GM23338 (cell line): Measurements from ENCODE around the gene TSKS. TPM values are rescaled to one million over a fixed set of nuclear protein-coding genes. Genes with fewer than 3 reads are reported as not detected.

Experiments used
- ATAC-seq: fragments of 200-7000 bp; cut with Tn5 transposase; 3 replicates; pipeline ENCODE4 v1.9.1; 2020
- DNase-seq: peaks from one replicate; pipeline ENCODE4 v3.0.0-alpha.2; 2015; ENCODE audit warnings: low spot score
- H2AFZ ChIP-seq: fragments of 200-600 bp; sonication (generic); 2 replicates; pipeline ENCODE4 v1.8.0; 2016; ENCODE audit warnings: antibody characterized with exemption, mild to moderate bottlenecking, moderate library complexity
- H3F3A ChIP-seq: fragments of 200-600 bp; sonication (generic); replicated peaks from 2 replicates; pipeline ENCODE4 v1.8.0; 2017; ENCODE audit warnings: antibody characterized with exemption, mixed run types, low read depth
- H3K27ac ChIP-seq: fragments of 200-600 bp; sonication (generic); 2 replicates; pipeline ENCODE4 v1.6.1; 2016; ENCODE audit warnings: low read depth
- H3K27me3 ChIP-seq: fragments of 200-600 bp; sonication (generic); 2 replicates; pipeline ENCODE4 v1.8.0; 2016; ENCODE audit warnings: mild to moderate bottlenecking, mixed run types, moderate library complexity; ENCODE audit not compliant: insufficient read depth
- H3K36me3 ChIP-seq: fragments of 200-600 bp; sonication (generic); 2 replicates; pipeline ENCODE4 v1.8.0; 2016; ENCODE audit warnings: mild to moderate bottlenecking; ENCODE audit not compliant: insufficient read depth
- H3K4me1 ChIP-seq: fragments of 200-600 bp; sonication (generic); 2 replicates; pipeline ENCODE4 v1.8.0; 2016; ENCODE audit warnings: mild to moderate bottlenecking, moderate library complexity; ENCODE audit not compliant: insufficient read depth
- H3K4me2 ChIP-seq: fragments of 200-600 bp; sonication (generic); 2 replicates; pipeline ENCODE4 v1.7.1; 2017; ENCODE audit warnings: mixed run types
- H3K4me3 ChIP-seq: fragments of 200-600 bp; sonication (generic); 2 replicates; pipeline ENCODE4 v1.6.1; 2016; ENCODE audit warnings: mixed run types
- H3K79me2 ChIP-seq: fragments of 200-600 bp; sonication (generic); replicated peaks from 2 replicates; pipeline ENCODE4 v1.8.0; 2017; ENCODE audit warnings: mild to moderate bottlenecking; ENCODE audit not compliant: insufficient read depth
- H3K9me2 ChIP-seq: fragments of 200-600 bp; sonication (generic); 2 replicates; pipeline ENCODE4 v1.8.0; 2017; ENCODE audit not compliant: insufficient read depth
- H4K20me1 ChIP-seq: fragments of 200-600 bp; sonication (generic); replicated peaks from 2 replicates; pipeline ENCODE4 v1.8.0; 2017; ENCODE audit warnings: mild to moderate bottlenecking; ENCODE audit not compliant: insufficient read depth
- H3K27ac Mint-ChIP-seq: 2 replicates; pipeline ENCODE4 v1.8.0; 2020; ENCODE audit warnings: inconsistent platforms, mild to moderate bottlenecking, moderate library complexity, mixed read lengths
- H3K27me3 Mint-ChIP-seq: 3 replicates; pipeline ENCODE4 v1.8.0; 2022; ENCODE audit warnings: low read depth, mild to moderate bottlenecking, moderate library complexity, mixed read lengths, inconsistent platforms; ENCODE audit not compliant: insufficient read depth, poor library complexity
- H3K36me3 Mint-ChIP-seq: 3 replicates; pipeline ENCODE4 v1.8.0; 2021; ENCODE audit warnings: low read depth, mild to moderate bottlenecking, inconsistent platforms, moderate library complexity, mixed read lengths
- H3K4me1 Mint-ChIP-seq: 3 replicates; pipeline ENCODE4 v1.8.0; 2020; ENCODE audit warnings: mild to moderate bottlenecking, inconsistent platforms, mixed read lengths
- H3K4me3 Mint-ChIP-seq: 3 replicates; pipeline ENCODE4 v1.8.0; 2021; ENCODE audit warnings: moderate library complexity, mild to moderate bottlenecking, inconsistent platforms, mixed read lengths
- H3K9me3 Mint-ChIP-seq: 3 replicates; pipeline ENCODE4 v1.8.0; 2020; ENCODE audit warnings: moderate library complexity, mild to moderate bottlenecking, inconsistent platforms, mixed read lengths
- CTCF ChIP-seq, 2 experiments: fragments of 200-600 bp in 1 of 2; sonication (generic) in 1 of 2; conservative IDR thresholded peaks; 2 replicates each; pipeline versions ENCODE4 v1.5.1 to v1.6.1; 2016 to 2017; ENCODE audit warnings: antibody characterized with exemption in 2 of 2, low read depth in 2 of 2, mild to moderate bottlenecking in 2 of 2, moderate library complexity in 1 of 2
- ETS1 ChIP-seq: IDR thresholded peaks from 2 replicates; pipeline ENCODE4 v1.6.1; 2016; ENCODE audit warnings: antibody characterized with exemption
- EZH2 ChIP-seq: fragments of 200-600 bp; sonication (generic); IDR thresholded peaks from one replicate; pipeline ENCODE4 v1.8.0; 2017; ENCODE audit warnings: antibody characterized with exemption, mild to moderate bottlenecking, low read depth; ENCODE audit not compliant: unreplicated experiment
- EZH2phosphoT487 ChIP-seq: fragments of 200-600 bp; sonication (generic); IDR thresholded peaks from one replicate; pipeline ENCODE4 v1.8.1; 2018; ENCODE audit warnings: antibody characterized with exemption; ENCODE audit not compliant: unreplicated experiment
- JUNB ChIP-seq: IDR thresholded peaks from one replicate; pipeline ENCODE4 v1.6.1; 2016; ENCODE audit warnings: antibody characterized with exemption; ENCODE audit not compliant: unreplicated experiment
- NANOG ChIP-seq: IDR thresholded peaks from 2 replicates; pipeline ENCODE4 v1.6.1; 2016; ENCODE audit warnings: antibody characterized with exemption, borderline replicate concordance
- POLR2AphosphoS5 ChIP-seq: IDR thresholded peaks from 2 replicates; pipeline ENCODE4 v1.6.1; 2016; ENCODE audit warnings: antibody characterized with exemption, low read depth
- REST ChIP-seq: IDR thresholded peaks from one replicate; pipeline ENCODE4 v1.6.1; 2018; ENCODE audit warnings: antibody characterized with exemption; ENCODE audit not compliant: unreplicated experiment
- STAT1 ChIP-seq: IDR thresholded peaks from one replicate; pipeline ENCODE4 v1.6.1; 2016; ENCODE audit warnings: antibody characterized with exemption; ENCODE audit not compliant: unreplicated experiment
- ZNF114 ChIP-seq: fragments of 250-450 bp; sonication (Bioruptor Pico); IDR thresholded peaks from 2 replicates; pipeline ENCODE4 v1.5.0; 2020; ENCODE audit warnings: mild to moderate bottlenecking, moderate library complexity
- polyA plus RNA-seq: library from polyadenylated mRNA; unstranded; fragments of >200 nt; fragmentation: Nextera tagmentation; extraction: Ambion mirVana; gene quantifications from 2 replicates; pipeline ENCODE4 v1.2.1, GENCODE V29; 2016
- total RNA-seq: library from RNA; depleted of rRNA; stranded (reverse); fragments of >200 nt; shearing (Covaris generic); gene quantifications from 2 replicates; pipeline ENCODE4 v1.2.3, GENCODE V29; 2014

The TSKS gene
- total and polyA plus RNA-seq, 2 experiments from 2014 or later = 0.99 TPM; not detected in 1

GRCh38 chr19:49800771-49801170, 37.7 kb upstream of the TSKS start (continued):
- TF ChIP-seq NANOG = no peak
- no peak for TF ChIP-seq EZH2phosphoT487
- no peak for TF ChIP-seq ZNF114 (CRISPR knock-in tag)
- no peak for TF ChIP-seq REST
- TF ChIP-seq ETS1 = no peak
- no peak for TF ChIP-seq STAT1

GRCh38 chr19:49799798-49800376, 36.8 kb upstream of the TSKS start:
- Histone ChIP-seq H3K27me3 (no peaks in the 10 kb centered on the region), H3K9me2 (no peaks in the 10 kb centered on the region), H3K4me1 (peaks cover 7% of the 10 kb centered on the region; the same call in 1 of the 2 replicates), H3K36me3 (no peaks in the 10 kb centered on the region), H4K20me1 (no peaks in the 10 kb centered on the region; the same call in 1 of the 2 replicates), H3F3A (peaks cover 15% of the 10 kb centered on the region; the same call in 1 of the 2 replicates), H3K27ac (0 out of 2 replicates have a peak overlapping the region, but pooled peaks have one; percentile 26), H3K4me3 (no peak overlapping the region), H2AFZ (no peak overlapping the region), H3K4me2 (no peak overlapping the region), H3K79me2 (no peaks in the 10 kb centered on the region)
- Mint-ChIP-seq H3K36me3 (peaks cover 65% of the 10 kb centered on the region), H3K27ac (peak overlapping the region; percentile 44; the same call in 1 of the 2 replicates), H3K4me1 (peaks cover 18% of the 10 kb centered on the region; the same call in 2 of the 3 replicates), H3K4me3 (no peak overlapping the region), H3K9me3 (no peaks in the 10 kb centered on the region), H3K27me3 (peaks cover 9% of the 10 kb centered on the region)
- DNase-seq (peak; percentile 81), ATAC-seq (peak; percentile 58)
- TF ChIP-seq ETS1 = no peak
- TF ChIP-seq REST = no peak
- no peak for TF ChIP-seq JUNB
- TF ChIP-seq STAT1 = no peak
- peak; percentile 53 to 68 for TF ChIP-seq CTCF (conservative IDR thresholded peaks at IDR 0.05; ENCODE audit: low read depth in 2 of 2)
- TF ChIP-seq POLR2AphosphoS5 = 0 out of 2 replicates have a peak, but pooled peaks have one; percentile 18
- TF ChIP-seq EZH2 = no peak
